ENCODE results near the gene CLIP4.
A peak's percentile ranks its signal among the peaks of the same experiment; 100 is the strongest.

CLIP4 gene

DNA sequence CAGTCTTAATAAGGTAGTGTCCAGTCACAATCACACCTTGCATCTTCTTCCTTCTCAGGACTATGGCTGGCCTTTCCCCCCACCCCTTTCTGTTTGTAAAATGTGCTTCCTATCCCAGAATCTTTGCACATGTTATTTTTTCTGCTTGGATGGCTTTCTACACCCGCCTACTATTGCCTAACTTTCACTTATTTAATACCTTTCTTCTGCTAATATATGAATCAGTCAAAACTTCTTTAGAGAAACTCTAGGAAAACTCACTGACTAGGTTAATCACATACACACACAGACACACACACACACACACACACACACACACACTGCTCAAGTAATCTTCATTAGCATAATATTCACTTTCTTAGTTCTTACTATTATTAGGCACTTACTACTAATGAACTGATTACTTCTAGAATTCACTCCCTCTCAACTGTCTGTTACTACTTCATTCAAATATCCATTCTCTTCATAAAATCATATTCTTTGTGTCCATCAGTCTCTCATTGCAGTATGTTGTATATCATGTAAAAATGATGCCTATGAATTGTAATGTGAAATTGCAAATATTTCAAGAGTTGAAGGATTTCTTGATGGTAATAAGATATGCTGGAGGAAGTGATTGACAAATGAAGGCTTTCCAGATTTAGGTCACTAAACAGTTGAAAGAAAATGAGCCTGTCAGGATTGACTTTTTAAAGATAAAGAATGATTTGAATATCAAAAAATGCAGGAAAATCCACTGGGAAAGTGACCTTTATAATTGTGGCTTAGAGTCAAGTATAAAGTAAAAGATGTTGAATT, 51.2 kb downstream of the CLIP4 start:
- DNase-seq (ENCODE audit: low read depth, low spot score) = no peak
- H3K4me3 ChIP-seq (ENCODE audit: low read length) = no peak overlapping the region

DNA sequence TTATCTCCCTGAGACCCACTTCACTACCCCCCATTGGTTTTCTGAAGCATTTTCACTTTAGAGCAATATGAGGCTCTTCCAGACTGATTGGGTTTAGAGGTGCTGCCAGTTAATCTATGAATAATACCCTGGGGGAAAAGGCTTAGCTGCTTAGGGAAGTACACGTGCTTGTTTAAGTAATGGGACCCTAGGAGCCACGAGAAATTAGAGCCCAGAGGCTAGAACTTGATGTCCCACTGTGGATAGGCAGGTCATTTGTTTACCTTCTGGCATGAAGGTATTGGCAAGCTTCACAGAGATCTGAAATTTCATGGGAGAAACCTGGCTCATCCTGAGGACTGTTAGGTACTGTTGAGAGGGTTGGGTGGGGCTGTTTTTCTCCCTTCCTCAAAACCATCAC, 59.7 kb downstream of the CLIP4 start:
- no peak overlapping the region for H3K4me3 ChIP-seq (ENCODE audit: low read length)
- no peak for DNase-seq (ENCODE audit: low read depth, low spot score)

DNA sequence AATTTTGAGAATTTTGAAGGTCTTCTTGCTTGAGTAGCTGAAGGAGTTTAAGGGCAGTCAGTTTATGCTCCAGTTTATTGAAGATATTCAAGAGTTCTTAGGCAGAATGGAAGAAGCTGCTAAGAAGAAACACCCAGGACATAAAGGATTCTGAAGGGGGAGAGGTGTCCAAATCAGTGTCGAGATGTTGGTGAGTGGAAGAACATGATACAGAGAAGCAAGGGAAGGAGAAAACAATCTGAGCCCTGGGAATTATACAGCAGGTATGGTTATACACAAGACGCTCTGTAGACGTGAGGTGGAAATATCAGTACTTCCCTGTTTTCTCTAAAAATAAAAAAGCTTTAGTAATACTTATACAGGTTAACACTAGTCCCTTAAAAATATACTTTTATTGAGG, 60.1 kb downstream of the CLIP4 start:
- DNase-seq (ENCODE audit: low read depth, low spot score) = no peak
- H3K4me3 ChIP-seq (ENCODE audit: low read length) = no peak overlapping the region

DNA sequence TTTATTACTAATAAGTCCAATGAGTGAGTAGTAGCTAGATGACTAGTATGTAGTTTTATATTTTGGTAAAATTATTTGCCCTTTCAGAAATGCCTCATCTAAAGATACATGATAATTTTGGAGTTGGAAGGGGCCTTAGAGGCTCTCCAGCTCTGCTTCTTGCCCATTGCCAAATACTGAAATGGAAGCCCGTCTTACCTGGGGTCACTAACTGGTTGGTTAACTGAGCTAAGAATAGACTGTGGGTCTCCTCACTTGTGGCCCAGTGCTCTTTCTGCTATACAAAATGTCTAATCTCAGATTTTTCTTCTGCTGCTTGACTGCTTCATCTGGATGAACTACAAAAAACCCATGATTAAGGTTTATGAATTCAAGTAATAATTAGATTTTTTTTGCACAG, 67.1 kb downstream of the CLIP4 start:
- no peak for DNase-seq (ENCODE audit: low read depth, low spot score)
- H3K4me3 ChIP-seq (ENCODE audit: low read length) = no peak overlapping the region

DNA sequence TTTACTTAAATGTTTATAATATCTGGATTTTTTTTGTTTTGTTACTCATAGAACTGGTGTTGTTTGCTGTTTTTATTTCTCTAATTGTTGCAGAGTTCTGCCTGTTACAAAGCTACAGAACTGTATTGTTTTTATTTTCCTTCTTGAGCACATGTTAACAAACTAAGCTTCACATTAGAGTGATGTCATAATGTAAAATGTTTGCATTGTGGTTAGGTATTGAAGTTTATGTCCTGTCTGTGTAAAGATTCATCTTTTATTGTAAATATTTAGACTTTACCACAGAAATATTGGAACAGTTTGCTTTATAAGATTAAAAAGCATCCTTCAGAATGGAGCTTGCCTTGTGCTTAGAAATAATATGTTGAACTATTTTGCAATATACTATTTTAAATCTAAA, 67.7 kb downstream of the CLIP4 start:
- DNase-seq (ENCODE audit: low read depth, low spot score) = no peak
- no peak overlapping the region for H3K4me3 ChIP-seq (ENCODE audit: low read length)

DNA sequence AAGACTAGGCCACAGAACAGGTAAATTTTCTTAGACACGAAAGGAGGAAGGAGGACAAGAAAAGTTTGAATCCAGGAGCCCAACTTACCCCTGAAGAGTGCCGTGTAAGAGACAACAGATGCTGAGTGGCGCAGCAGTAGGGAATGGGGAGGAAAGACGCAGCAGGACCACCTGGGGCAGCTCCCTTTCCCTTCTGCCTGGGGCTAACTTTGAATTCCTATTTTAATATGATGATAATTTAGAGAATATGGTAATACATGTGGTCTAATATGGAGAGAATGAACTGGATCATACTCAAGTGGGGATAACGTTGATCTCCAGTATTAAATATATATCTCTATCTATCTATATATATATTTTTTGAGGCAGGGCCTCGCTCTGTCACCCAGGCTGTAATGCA, 69.3 kb downstream of the CLIP4 start:
- DNase-seq (ENCODE audit: low read depth, low spot score) = no peak
- no peak overlapping the region for H3K4me3 ChIP-seq (ENCODE audit: low read length)

DNA sequence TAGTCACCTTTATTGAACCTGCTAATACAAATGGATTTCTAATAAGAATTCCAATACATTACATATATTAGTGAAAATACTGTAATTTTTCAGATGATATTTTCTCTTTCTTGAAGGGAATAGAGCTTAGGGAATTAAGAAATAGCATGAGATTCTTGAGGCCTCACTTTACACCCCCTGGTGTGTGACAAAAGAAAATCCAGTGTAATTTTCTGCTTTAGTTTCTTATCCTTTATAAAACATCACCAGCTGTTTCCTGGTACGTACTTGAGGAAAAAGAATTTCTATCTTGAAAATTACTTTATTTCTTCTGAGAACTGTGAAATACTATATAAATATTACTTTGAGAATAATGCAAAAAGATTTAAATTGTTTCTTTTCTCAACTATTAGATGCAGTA, 71.6 kb downstream of the CLIP4 start:
- no peak for DNase-seq (ENCODE audit: low read depth, low spot score)

DNA sequence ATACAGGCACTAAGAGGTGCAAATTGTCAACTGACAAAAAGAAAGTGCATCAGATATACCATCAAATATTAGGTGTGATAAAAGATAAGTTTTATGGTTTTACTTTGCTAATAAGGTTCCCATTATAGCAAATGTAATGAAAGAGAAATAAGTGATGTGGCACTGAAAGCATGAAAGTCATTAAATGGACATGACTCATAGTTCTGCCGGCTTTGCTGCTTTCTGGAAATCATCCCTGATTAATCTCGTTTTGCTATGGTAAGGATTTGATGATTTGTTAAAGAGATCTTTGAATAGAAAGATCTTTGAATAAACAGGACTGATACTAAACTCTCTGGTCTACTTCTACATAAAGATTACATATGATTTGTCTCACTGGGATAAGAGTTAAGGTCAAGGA, 72.7 kb downstream of the CLIP4 start:
- H3K4me3 ChIP-seq (ENCODE audit: low read length) = no peak overlapping the region
- no peak for DNase-seq (ENCODE audit: low read depth, low spot score)

More for the DNA sequence above, 71.6 kb downstream of the CLIP4 start:
- H3K4me3 ChIP-seq (ENCODE audit: low read length) = no peak overlapping the region

DNA sequence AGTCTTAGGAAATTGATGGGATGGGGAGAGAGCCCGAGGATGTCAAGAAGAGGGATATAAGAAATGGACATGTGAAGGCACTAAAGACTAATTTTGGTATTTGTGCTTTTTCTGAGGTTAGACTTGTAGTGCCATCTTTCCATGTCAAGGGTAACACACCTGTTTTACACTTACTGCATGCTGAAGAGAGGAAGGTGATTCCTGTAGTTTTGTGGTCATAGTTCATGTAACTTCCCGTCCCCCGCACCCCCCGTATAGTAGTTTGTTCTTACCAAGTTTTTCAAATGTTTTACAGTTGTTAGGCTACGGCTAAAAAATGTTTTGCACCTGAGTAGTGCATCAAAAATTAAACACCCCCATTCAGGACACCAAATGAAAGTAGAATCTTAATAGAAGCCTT, 73.8 kb downstream of the CLIP4 start:
- H3K4me3 ChIP-seq (ENCODE audit: low read length) = no peak overlapping the region
- DNase-seq (ENCODE audit: low read depth, low spot score) = peak; percentile 89

DNA sequence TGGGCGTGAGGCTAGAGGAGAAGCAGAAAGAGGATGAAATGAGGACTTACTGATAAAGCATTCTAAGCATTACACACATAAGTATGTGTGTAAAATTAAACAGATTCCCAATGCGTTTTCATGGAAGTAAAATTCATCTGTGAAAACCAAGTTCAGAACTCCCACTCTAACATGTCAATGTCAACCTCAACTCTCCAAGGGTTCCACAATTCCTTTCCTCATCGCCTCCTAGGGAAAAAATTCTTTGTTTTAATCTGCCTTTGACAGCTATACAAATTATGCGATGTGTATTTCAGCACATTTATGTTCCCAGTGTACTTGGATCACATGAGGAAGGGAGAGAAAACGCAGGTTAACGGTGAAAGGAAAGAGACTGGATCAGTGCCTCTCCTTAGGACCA, 76.6 kb downstream of the CLIP4 start:
- no peak for DNase-seq (ENCODE audit: low read depth, low spot score)

DNA sequence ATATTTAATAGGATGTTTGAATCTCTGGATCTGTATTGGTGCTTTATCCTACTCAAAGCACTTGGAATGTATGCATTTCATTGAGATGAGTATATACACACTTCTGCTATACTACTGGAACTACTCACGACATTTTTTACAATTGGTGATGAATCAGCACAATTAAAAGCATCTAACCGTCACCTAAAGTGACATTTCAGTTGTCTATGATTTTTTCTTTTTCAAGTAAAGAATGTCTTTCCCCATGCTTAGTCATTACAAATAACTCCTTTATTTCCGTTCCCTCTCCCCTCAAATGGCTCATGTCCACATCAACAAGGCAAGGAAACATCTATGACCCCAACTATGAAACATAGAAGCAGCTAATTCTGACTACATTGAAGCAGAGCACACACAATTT, 77.3 kb downstream of the CLIP4 start:
- no peak for DNase-seq (ENCODE audit: low read depth, low spot score)
- no peak overlapping the region for H3K4me3 ChIP-seq (ENCODE audit: low read length)

More for the DNA sequence above, 76.6 kb downstream of the CLIP4 start:
- no peak overlapping the region for H3K4me3 ChIP-seq (ENCODE audit: low read length)

DNA sequence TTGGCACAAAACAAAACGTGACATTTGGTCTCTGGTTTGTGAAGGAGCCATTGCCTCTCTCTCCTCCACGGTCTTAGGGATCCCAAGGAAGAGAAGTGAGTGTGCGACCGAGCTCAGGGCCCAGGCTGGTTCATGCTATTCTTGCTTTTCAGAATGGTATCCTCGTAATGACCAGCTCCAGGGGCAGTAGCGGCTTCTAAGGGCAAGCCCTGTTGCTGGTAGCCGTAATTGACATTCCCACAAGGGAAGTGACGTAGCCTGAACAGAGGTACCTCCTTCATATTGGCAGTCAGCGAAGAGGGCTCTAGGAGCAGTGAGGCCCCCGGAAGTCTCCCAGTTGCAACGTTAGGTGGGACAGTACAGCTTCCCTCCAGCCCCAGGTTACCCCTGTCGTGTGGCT, 77.9 kb downstream of the CLIP4 start:
- no peak for DNase-seq (ENCODE audit: low read depth, low spot score)
- H3K4me3 ChIP-seq (ENCODE audit: low read length) = no peak overlapping the region

DNA sequence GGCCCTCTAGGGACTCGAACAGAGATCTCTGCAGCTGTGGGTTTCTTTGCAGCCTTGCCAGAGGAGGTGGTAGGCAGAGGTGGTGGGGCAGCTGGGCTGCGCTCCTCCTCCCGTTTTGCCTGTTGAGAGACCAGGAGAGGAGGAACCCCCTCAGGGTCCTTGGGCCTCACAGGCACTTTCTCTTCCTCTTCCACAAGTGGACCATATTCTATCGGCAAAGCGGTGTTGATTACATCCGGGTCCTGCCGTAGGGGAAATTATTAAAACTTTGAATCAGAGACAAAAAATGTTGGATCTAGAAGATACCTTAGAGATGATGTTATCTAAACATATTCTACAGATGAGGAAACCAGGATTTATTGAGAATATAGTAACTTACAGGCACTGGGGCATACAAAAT, 78.5 kb downstream of the CLIP4 start:
- DNase-seq (ENCODE audit: low read depth, low spot score) = no peak
- H3K4me3 ChIP-seq (ENCODE audit: low read length) = no peak overlapping the region

DNA sequence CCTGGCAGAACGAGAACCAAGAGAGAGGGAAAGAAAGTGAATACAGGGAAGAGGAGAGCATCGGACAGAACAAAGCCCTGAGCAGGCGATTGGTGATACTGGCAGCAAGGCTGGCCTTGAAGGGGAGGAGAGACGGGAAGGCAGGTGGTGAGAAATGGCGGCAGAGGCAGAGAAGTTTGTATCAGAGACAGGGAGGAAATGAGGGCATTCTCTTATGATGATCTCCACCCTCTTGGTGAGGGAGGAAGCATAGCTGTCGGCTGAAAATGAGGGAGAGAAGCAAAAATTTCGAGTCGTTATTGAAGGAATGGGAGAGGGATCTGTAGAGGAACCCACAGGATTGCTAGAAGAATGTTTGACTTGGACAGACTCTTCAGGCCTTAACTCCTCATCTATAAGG, 80.6 kb downstream of the CLIP4 start:
- H3K4me3 ChIP-seq (ENCODE audit: low read length) = no peak overlapping the region
- DNase-seq (ENCODE audit: low read depth, low spot score) = no peak

DNA sequence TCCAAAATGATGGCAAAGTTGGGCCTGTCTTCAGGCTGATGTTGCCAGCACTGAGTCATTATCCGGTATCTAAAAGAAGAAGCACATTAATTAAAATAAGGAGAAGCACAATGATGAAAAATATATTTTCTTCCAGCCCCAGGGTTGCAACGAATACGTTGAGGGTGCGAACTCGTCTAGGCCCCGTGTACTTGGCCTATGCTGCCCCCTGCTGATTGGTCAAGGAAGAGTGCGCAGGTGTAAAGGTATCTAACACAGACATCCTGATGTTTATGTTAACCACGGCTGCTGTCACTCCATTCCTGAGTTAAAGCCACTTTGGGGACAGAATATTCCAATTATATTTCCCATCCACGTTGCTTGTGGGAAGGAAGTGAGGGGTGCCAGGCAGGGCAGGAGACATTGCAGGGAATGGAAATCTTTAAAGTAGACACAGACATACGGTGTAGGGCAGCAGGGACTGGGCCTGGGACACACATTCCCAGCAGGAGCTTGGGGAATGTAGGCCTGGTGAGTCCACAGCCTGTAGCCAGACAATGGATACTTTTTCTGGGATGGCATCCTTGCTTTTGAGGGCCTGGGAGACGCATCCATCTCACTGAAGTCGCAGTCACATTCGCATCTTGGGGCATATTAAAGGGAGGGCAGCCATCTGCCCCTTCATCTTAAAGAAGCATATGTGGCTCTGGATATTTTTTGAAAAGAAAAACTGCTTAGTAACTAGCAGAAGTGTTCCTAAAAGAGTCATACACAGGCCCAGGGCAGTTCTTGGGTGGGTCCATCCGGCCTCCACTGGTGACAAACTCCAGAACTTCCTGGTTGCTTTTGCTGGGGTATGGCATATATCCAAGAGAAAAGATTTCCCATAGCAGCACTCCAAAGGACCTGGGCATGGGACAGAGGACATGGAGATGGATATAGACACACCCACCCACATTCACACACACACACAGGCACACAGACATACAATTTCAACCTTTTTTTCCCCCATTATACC, 81.9 kb downstream of the CLIP4 start:
- H3K4me3 ChIP-seq (ENCODE audit: low read length) = no peak overlapping the region
- DNase-seq (ENCODE audit: low read depth, low spot score) = peak; percentile 64

DNA sequence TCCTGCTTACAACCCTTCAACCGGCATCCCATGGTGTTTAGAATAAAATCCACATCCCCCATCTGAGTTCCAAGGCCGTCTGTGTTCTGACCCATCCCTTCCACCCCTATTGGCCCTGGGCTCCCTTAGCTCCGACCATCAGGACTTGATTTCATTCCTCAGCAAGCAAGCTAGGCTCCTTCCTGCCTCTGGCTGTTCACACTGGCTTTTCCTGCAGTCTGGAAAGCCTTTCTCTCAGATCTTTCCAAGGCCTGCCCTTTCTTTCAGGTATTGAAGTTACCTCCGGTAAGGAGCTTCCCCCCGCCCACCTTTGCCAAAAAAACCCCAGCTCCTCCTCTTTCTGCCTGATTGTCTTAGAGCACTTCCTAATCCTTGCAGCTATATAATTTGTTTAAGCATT, 86.8 kb downstream of the CLIP4 start:
- no peak overlapping the region for H3K4me3 ChIP-seq (ENCODE audit: low read length)
- DNase-seq (ENCODE audit: low read depth, low spot score) = no peak

DNA sequence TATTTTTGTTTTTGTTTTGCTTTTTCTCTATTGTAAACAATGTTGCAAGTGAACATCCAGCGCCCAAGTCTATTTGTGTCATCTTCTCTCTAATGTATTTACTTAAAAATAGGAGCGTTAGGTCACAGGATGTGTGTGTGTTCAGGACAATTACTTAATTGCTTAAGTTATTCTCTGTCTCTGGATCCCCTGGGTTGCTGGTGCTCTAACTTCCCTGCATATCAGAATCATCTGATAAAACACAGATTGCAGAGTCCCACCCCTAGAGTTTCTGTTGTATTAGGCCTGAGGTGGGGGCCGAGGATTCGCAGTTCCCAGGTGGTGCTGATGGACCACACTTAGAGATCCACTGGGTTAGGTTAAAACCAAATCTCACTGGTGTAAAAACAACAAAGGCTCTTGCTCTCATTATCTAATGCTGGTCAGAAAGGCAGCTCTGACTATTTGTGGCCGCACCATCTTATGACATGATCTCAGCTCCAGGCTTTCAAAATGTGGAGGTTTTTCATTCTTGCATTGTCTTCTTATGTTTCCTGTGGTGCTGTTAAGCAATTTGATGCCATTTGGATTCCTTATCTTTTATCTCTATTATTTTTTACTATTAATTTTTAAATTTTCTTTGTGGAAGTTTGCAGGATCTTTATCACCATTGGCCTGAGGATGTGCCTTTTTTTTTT, 87.7 kb downstream of the CLIP4 start:
- no peak overlapping the region for H3K4me3 ChIP-seq (ENCODE audit: low read length)
- DNase-seq (ENCODE audit: low read depth, low spot score) = no peak

DNA sequence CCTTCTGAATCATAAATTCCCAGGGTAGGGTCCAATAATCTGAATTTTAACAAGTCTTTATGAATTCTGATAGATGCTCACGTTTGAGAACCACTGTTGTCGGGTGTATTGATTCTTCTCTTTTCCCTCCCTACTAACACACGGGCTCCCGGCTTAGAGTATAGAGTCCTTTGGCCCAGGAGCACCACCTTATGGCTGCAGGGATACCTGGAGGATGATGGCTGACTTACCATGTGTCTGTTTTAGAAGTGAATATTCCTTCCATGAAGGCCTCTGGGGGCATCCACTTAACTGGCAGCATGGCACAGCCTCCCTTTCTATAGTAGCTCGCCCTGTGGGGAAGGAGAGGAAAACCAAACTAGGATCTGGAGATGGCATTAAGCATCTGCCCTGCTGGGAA, 91.7 kb downstream of the CLIP4 start:
- H3K4me3 ChIP-seq (ENCODE audit: low read length) = no peak overlapping the region
- DNase-seq (ENCODE audit: low read depth, low spot score) = no peak

DNA sequence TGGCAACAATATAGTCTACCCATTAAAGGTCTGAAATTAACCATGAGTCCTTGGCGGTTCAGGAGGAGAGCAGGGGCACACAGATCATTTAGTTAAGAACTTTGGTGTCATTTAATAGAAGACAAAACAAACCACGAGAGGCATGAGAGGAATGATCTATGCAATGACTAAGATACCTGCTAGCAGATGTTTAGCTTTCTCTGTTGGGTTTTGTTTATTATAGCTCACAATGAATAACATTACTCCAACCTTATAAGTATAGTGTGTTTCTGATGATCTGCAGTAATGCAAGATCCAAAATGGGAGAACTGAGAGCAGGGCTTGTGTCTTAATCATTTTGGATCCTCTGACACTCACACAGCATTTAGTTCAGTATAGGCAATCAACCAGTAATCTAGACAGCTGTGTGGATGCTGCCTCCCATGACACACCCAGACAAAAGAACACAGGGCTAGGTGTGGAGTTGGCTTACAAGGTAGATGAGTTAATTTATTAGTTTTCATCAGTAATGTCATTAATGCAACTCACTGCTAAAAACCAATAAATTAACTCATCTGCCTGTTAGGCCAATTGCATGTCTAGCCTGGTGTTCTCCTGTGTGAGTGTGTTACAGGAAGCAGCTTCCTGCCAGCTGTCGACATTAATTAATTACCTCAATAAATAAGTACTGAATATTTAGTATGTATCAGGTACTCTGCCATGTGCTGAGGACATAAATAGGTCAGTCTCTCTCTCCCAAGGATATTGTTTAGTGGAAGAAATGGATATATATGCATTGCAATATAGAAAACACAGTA, 92.3 kb downstream of the CLIP4 start:
- no peak for DNase-seq (ENCODE audit: low read depth, low spot score)
- no peak overlapping the region for H3K4me3 ChIP-seq (ENCODE audit: low read length)

All from Jurkat, Clone E6-1 (cell line).